ENCODE data around the gene KDM2A.
"Not testable (repeated sequence)": the region's sequence is repeated elsewhere in the genome, so short reads cannot be mapped to it uniquely, and the experiment has no call there.

Gene KDM2A

DNA sequence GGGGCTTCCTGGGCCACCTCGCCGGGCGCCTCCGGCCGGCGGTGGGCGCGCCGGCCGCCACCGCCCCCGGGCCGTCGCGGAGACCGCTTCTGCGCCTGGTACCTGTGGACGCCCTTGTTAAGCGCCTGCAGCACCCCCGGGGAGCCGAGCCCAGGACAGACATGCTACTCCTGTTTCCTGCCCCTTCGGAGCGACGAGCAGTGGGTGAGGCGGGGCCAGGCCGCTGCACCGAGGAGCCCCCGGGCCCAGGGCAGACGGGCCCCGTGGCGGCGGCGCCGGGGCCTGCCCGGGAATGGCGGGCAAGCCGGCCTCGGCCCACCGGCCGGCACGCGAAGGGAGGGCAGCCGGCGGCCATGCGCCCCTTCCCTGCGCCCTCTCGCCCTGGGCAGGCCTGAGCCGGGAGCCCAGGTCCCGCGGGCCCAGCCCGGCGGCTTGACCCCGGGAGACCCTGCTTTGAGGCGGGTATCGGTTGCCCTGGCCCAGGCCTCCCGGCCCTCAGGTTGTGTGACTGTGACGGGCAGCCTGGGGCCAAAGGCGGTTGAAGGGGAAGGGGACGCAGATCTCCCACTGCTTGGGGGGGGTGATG is 789 bp upstream of the KDM2A start:
- DNase-seq = no peak

GRCh38 chr11:67119585-67120391 is 725 bp downstream of the KDM2A start:
- DNase-seq = peak; percentile 43

DNA sequence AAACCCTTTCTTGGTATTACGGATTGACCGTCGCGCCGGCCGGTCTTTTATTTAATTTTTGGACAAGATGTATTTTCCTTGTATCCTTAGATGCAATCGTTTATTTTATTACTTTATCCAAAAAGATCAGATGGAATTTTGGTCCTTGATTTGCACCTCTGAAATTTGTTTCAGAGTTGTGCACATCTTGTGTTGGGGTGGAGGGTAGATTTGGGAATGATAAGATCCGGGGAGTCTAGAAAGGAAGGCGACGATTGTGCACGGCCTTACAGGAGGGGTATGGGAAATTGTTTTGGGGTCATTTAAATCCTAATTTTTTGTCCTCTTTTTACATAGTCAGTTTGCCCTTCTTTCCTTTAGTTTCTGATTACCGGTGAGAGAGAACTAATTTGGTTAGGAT is 1.4 kb downstream of the KDM2A start:
- DNase-seq = no peak

- DNase-seq = peak; percentile 41
Measured at GRCh38 chr11:67120881-67121710, 2.0 kb downstream of the KDM2A start.

GRCh38 chr11:67123801-67124200 is 4.7 kb downstream of the KDM2A start:
- not testable (repeated sequence) for DNase-seq

- not testable (repeated sequence) for DNase-seq
Measured at GRCh38 chr11:67126243-67126642, 7.2 kb downstream of the KDM2A start.

GRCh38 chr11:67126986-67127385 is 7.9 kb downstream of the KDM2A start:
- DNase-seq = no peak

DNA sequence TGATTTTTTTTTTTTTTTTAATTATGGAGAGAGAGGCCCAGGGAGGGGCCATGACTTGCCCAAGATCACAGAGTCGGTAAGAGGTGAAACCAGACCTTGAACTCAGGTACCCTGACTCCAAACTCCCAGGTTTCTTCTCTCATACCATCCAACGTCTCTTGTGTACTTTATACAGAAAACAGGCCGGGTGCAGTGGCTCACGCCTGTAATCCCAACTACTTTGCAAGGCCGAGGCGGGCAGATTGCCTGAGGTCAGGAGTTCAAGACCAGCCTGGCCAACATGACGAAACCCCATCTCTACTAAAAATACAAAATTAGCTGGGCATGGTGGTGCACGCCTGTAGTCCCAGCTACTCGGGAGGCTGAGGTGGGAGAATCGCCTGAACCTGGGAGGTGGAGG is 11.8 kb downstream of the KDM2A start:
- DNase-seq = not testable (repeated sequence)

DNA sequence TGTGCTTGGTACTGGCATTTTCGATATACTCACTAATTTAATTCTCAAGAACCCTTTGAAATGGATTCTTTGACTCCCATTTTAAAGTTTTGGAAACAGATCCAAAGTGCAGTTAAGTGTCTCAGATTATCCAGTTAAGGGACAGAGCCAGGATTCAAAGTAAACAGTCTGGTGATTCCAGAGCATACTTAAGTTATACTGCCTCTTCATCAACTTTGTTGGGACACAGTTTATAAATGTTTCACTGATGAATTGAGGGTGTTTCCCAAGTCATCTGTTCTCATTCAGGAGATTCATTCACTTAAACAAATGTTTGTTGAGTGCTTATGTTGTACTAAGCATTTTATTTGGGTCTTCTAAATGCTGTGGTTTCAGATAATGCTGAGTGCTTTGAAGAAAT is 17.1 kb downstream of the KDM2A start:
- no peak for DNase-seq

- no peak for DNase-seq
Measured at GRCh38 chr11:67138922-67139321, 19.9 kb downstream of the KDM2A start.

DNA sequence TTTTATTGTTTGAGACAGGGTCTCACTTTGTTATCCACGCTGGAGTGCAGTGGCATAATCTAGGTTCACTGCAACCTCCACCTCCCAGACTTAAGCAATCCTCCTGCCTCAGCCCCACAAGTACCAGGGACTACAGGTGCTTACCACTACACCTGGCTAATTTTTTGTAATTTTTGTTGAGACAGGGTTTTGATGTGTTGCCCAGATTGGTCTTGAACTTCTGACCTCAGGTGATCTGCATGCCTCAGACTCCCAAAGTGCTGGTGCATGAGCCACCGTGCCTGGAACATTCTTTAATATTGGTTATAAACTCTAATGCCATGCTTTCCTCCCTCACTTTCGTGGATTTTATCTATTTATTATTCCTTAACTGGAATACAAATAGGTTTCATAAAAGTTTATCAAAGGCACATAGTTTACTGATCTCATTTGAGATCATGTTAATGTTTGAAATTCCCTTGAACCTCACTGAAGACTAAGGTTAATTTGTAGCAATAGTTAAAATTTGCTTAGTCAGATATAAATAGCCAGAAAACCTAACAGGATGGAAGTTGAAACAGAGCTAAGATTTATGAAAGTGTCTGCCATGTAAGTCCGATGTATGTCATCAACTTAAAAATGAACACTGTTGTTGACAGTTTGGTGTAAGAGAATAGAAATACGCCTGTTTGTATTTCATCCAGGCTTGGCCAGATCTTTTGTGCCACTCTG is 27.6 kb downstream of the KDM2A start:
- no peak for DNase-seq

GRCh38 chr11:67153971-67154370 is 34.9 kb downstream of the KDM2A start:
- no peak for DNase-seq

DNA sequence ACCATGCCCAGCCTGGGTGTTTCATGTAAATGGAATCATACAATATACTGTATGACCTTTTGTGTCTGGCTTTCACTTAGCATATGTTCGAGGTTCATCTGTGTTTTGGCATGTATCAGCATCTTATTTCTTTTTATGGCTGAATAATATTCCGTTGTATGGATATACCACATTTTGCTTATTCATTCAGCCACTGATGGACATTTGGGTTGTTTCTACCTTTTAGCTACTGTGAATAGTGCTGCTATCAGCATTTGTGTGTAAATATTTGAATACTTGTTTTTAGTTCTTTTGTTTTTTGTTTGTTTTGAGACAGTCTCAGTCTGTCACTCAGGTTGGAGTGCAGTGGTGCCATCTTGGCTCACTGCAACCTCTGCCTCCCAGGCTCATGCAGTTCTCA is 35.7 kb downstream of the KDM2A start:
- DNase-seq = no peak

DNA sequence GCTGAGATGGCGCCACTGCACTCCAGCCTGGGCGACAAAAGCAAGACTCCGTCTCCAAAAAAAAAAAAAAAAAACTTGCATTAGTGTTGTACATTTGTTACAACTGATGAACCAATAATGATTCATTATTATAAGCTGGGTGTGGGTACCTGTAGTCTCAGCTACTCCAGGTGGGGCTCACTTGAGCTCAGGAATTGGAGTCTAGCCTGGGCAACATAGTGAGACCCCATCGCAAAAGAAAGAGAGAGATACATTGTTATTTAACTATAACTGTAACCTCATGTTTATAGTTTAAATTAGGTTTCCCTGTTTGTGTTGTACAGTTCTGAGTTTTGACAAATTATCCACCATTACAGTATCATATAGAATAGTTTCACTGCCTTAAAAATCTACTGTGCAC is 38.6 kb downstream of the KDM2A start:
- no peak for DNase-seq

- DNase-seq = no peak
Measured at GRCh38 chr11:67158221-67158620, 39.2 kb downstream of the KDM2A start.

DNA sequence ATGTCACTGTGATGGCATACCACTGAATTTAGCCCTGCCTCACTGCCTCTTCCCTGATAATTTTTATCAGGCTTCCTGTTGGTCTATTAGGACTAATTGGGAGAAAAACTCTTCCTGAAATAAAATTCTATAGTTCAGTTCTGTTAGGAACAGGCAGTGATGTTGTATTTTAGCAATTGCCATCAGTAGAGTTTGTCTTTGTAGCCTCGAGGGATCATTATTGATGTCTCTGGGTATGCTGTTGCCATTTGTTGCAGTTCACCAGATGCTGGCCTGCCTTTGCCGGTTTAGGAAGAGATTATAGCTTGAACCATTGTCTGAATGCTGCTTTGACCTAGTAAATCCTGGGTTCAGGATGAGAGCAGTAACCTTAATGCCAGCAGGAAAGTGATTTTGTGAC is 41.0 kb downstream of the KDM2A start:
- peak; percentile 72 for DNase-seq

- DNase-seq = no peak
Measured at GRCh38 chr11:67160872-67161783, 42.1 kb downstream of the KDM2A start.

GRCh38 chr11:67163006-67163405 is 43.9 kb downstream of the KDM2A start:
- DNase-seq = no peak

DNA sequence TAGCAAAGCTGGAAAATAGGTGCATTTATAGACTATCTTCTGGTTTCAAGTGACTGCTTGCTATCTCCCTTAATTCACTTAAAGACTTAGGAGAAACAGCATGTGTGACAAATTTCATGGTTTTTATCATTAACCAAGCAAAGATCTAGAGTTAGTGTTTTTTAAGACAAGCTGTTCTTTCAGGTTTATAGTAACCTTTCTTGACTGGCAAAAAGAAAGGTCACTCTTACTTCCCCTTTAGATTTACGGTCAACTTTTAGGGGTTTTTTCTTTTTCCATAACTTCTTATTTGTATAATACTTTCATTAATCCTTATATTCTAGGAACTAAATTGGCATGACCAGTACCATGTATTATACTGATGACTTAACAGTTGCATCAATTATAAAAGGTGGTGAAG is 46.6 kb downstream of the KDM2A start:
- no peak for DNase-seq

DNA sequence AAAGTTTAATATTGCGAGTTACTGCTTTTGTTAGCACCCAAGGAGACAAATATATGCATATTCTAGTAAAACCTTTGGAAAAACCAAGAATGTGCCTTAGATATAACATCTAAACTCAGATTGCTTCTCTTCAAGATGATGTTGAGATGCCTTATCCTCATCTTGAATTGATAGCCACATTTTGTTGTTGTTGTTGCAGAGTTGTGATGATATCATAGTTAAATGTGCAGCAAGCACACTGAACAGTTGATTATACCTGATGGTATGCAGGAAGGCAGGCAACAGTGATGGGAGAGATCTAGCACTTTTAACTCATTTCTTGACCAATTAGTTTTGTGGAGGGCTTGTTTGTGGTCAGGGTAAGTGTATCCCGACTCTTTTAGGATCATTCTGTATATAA is 48.0 kb downstream of the KDM2A start:
- DNase-seq = no peak

- no peak for DNase-seq
Measured at GRCh38 chr11:67167719-67168118, 48.7 kb downstream of the KDM2A start.

DNA sequence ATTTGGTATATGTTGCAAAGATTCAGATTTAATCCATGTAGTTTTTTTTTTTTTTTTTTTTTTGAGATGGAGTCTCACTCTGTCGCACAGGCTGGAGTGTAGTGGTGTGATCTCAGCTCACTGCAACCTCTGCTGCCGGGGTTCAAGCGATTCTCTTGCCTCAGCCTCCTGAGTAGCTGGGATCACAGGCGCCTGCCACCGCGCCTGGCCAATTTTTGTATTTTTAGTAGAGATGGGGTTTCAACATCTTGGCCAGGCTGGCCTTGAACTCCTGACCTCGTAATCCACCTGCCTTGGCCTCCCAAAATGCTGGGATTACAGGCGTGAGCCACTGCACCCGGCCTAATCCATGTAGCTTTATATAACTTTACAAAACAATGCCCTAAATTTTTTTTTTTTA is 49.8 kb downstream of the KDM2A start:
- not testable (repeated sequence) for DNase-seq
